SK-N-SH treated with all-trans-retinoic acid at 6 μM for 48 hours (cell line): ENCODE results near the gene PDCD1LG2.
"Not testable (repeated sequence)": the region's sequence is repeated elsewhere in the genome, so short reads cannot be mapped to it uniquely, and the experiment has no call there.

Source experiments
- ATAC-seq: fragments of 200-7000 bp; cut with Tn5 transposase; 3 replicates; pipeline ENCODE4 v1.9.1; 2020; ENCODE audit warnings: mild to moderate bottlenecking, moderate library complexity
- ARNTL ChIP-seq: fragments of 450-650 bp; formaldehyde crosslinking; IDR thresholded peaks from 2 replicates; pipeline ENCODE4 v1.5.0; 2020; ENCODE audit warnings: low read depth, mild to moderate bottlenecking, moderate library complexity, borderline replicate concordance
- BACH2 ChIP-seq: fragments of 250-450 bp; sonication (Bioruptor Pico); IDR thresholded peaks from 2 replicates; pipeline ENCODE4 v1.9.0; 2021; ENCODE audit warnings: mild to moderate bottlenecking, borderline replicate concordance
- CSDC2 ChIP-seq: fragments of 250-450 bp; sonication (Bioruptor Pico); IDR thresholded peaks from 2 replicates; pipeline ENCODE4 v1.5.0; 2020; ENCODE audit warnings: mild to moderate bottlenecking, moderate library complexity
- ESRRG ChIP-seq: fragments of 250-450 bp; sonication (Bioruptor Pico); IDR thresholded peaks from 2 replicates; pipeline ENCODE4 v1.6.1; 2021; ENCODE audit warnings: mild to moderate bottlenecking
- GLIS3 ChIP-seq: fragments of 250-450 bp; sonication (Bioruptor Pico); IDR thresholded peaks from 2 replicates; pipeline ENCODE4 v1.5.0; 2020; ENCODE audit warnings: mild to moderate bottlenecking, moderate library complexity
- ISL1 ChIP-seq: fragments of 250-450 bp; sonication (Bioruptor Pico); IDR thresholded peaks from 2 replicates; pipeline ENCODE4 v2.1.2; 2022; ENCODE audit warnings: mild to moderate bottlenecking, moderate library complexity
- PPARA ChIP-seq: fragments of 250-450 bp; sonication (Bioruptor Pico); IDR thresholded peaks from 2 replicates; pipeline ENCODE4 v1.5.0; 2020; ENCODE audit warnings: mild to moderate bottlenecking, borderline replicate concordance
- RARB ChIP-seq: fragments of 250-450 bp; sonication (Bioruptor Pico); IDR thresholded peaks from 2 replicates; pipeline ENCODE4 v1.8.0; 2021; ENCODE audit warnings: mild to moderate bottlenecking, moderate library complexity
- SNAI2 ChIP-seq: fragments of 250-450 bp; sonication (Bioruptor Pico); IDR thresholded peaks from 2 replicates; pipeline ENCODE4 v1.5.0; 2020; ENCODE audit warnings: mild to moderate bottlenecking, moderate library complexity
- TCF4 ChIP-seq: fragments of 250-450 bp; sonication (Bioruptor Pico); IDR thresholded peaks from 2 replicates; pipeline ENCODE4 v1.8.0; 2021; ENCODE audit warnings: mild to moderate bottlenecking, moderate library complexity, borderline replicate concordance
- TOX ChIP-seq: fragments of 250-450 bp; sonication (Bioruptor Pico); IDR thresholded peaks from 2 replicates; pipeline ENCODE4 v1.8.0; 2021; ENCODE audit warnings: mild to moderate bottlenecking, moderate library complexity, borderline replicate concordance
- ZC3H10 ChIP-seq: fragments of 250-450 bp; sonication (Bioruptor Pico); IDR thresholded peaks from 2 replicates; pipeline ENCODE4 v1.5.1; 2021; ENCODE audit warnings: mild to moderate bottlenecking, moderate library complexity
- ZFP3 ChIP-seq: fragments of 250-450 bp; sonication (Bioruptor Pico); IDR thresholded peaks from 2 replicates; pipeline ENCODE4 v1.5.0; 2020; ENCODE audit warnings: mild to moderate bottlenecking, moderate library complexity
- ZFP30 ChIP-seq: fragments of 450-650 bp; formaldehyde crosslinking; IDR thresholded peaks from 2 replicates; pipeline ENCODE4 v1.5.0; 2022; ENCODE audit warnings: mild to moderate bottlenecking, moderate library complexity
- ZNF565 ChIP-seq: fragments of 450-650 bp; formaldehyde crosslinking; conservative IDR thresholded peaks from 2 replicates; pipeline ENCODE4 v1.5.0; 2020; ENCODE audit warnings: low read depth, mild to moderate bottlenecking, moderate library complexity
- ZNF70 ChIP-seq: fragments of 450-650 bp; formaldehyde crosslinking; IDR thresholded peaks from 2 replicates; pipeline ENCODE4 v1.5.0; 2020; ENCODE audit warnings: mild to moderate bottlenecking, moderate library complexity
- ZNF8 ChIP-seq: fragments of 450-650 bp; formaldehyde crosslinking; IDR thresholded peaks from 2 replicates; pipeline ENCODE4 v1.5.0; 2020; ENCODE audit warnings: mild to moderate bottlenecking, moderate library complexity
- TF ChIP-seq, protein P1 (sequence below): fragments of 250-450 bp; sonication (Bioruptor Pico); IDR thresholded peaks from 2 replicates; pipeline ENCODE4 v1.8.0; 2021; ENCODE audit warnings: low read depth, mild to moderate bottlenecking, moderate library complexity, borderline replicate concordance
- TF ChIP-seq, protein P2 (sequence below): fragments of 250-450 bp; sonication (Bioruptor Pico); IDR thresholded peaks from 2 replicates; pipeline ENCODE4 v1.5.1; 2020; ENCODE audit warnings: low read depth, mild to moderate bottlenecking, moderate library complexity
- TF ChIP-seq, protein P3 (sequence below): fragments of 250-450 bp; sonication (Bioruptor Pico); IDR thresholded peaks from 2 replicates; pipeline ENCODE4 v1.5.0; 2020; ENCODE audit warnings: mild to moderate bottlenecking, moderate library complexity
- TF ChIP-seq, protein P4 (sequence below): fragments of 250-450 bp; sonication (Bioruptor Pico); IDR thresholded peaks from 2 replicates; pipeline ENCODE4 v1.5.1; 2021; ENCODE audit warnings: mild to moderate bottlenecking, moderate library complexity
- TF ChIP-seq, protein P5 (sequence below): fragments of 250-450 bp; sonication (Bioruptor Pico); IDR thresholded peaks from 2 replicates; pipeline ENCODE4 v1.8.0; 2020; ENCODE audit warnings: mild to moderate bottlenecking, moderate library complexity, borderline replicate concordance

The PDCD1LG2 gene

GRCh38 chr9:5510360-5510931, at the start of gene PDCD1LG2:
TSS of gene PDCD1LG2 (plus strand) at chr9:5510531. CDS start at chr9:5522547, 12,016 bp downstream.
- ATAC-seq, result peak; percentile 68
- TF ChIP-seq TCF4 (CRISPR knock-in tag), result no peak
- TF ChIP-seq SNAI2, result 0 out of 2 replicates have a peak, but pooled peaks have one; percentile 19

- not testable (repeated sequence) for ATAC-seq
Measured at GRCh38 chr9:5464831-5465330, 45.5 kb upstream of the PDCD1LG2 start.

DNA sequence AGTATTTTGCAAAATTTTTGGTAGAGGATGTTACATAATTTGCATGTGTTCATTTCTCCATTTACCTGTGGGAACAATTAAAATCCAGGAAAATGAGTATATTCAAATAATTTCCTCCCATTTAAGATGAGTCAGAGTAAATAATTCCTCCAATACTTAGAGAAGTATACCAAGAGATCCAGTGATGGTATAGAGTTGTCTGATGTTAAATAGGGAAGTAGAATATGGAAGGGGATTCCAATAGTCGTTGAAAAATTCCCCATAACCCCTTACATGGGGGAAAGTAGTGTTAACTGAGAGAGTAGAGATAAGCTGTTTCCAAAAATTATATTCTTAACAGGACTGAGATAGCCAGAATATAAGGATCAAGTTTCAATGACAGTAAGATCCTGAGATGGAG, 44.3 kb upstream of the PDCD1LG2 start:
- TF ChIP-seq ZNF565 (CRISPR knock-in tag), result no peak
- TF ChIP-seq GLIS3 (CRISPR knock-in tag), result no peak
- TF ChIP-seq, protein P1, sequence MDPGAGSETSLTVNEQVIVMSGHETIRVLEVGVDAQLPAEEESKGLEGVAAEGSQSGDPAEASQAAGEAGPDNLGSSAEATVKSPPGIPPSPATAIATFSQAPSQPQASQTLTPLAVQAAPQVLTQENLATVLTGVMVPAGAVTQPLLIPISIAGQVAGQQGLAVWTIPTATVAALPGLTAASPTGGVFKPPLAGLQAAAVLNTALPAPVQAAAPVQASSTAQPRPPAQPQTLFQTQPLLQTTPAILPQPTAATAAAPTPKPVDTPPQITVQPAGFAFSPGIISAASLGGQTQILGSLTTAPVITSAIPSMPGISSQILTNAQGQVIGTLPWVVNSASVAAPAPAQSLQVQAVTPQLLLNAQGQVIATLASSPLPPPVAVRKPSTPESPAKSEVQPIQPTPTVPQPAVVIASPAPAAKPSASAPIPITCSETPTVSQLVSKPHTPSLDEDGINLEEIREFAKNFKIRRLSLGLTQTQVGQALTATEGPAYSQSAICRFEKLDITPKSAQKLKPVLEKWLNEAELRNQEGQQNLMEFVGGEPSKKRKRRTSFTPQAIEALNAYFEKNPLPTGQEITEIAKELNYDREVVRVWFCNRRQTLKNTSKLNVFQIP, result no peak
- TF ChIP-seq ZFP30 (CRISPR knock-in tag), result no peak
- TF ChIP-seq, protein P2, sequence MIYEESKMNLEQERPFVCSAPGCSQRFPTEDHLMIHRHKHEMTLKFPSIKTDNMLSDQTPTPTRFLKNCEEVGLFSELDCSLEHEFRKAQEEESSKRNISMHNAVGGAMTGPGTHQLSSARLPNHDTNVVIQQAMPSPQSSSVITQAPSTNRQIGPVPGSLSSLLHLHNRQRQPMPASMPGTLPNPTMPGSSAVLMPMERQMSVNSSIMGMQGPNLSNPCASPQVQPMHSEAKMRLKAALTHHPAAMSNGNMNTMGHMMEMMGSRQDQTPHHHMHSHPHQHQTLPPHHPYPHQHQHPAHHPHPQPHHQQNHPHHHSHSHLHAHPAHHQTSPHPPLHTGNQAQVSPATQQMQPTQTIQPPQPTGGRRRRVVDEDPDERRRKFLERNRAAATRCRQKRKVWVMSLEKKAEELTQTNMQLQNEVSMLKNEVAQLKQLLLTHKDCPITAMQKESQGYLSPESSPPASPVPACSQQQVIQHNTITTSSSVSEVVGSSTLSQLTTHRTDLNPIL, result no peak
- TF ChIP-seq, protein P3, sequence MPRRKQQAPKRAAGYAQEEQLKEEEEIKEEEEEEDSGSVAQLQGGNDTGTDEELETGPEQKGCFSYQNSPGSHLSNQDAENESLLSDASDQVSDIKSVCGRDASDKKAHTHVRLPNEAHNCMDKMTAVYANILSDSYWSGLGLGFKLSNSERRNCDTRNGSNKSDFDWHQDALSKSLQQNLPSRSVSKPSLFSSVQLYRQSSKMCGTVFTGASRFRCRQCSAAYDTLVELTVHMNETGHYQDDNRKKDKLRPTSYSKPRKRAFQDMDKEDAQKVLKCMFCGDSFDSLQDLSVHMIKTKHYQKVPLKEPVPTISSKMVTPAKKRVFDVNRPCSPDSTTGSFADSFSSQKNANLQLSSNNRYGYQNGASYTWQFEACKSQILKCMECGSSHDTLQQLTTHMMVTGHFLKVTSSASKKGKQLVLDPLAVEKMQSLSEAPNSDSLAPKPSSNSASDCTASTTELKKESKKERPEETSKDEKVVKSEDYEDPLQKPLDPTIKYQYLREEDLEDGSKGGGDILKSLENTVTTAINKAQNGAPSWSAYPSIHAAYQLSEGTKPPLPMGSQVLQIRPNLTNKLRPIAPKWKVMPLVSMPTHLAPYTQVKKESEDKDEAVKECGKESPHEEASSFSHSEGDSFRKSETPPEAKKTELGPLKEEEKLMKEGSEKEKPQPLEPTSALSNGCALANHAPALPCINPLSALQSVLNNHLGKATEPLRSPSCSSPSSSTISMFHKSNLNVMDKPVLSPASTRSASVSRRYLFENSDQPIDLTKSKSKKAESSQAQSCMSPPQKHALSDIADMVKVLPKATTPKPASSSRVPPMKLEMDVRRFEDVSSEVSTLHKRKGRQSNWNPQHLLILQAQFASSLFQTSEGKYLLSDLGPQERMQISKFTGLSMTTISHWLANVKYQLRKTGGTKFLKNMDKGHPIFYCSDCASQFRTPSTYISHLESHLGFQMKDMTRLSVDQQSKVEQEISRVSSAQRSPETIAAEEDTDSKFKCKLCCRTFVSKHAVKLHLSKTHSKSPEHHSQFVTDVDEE, result no peak
- no peak for TF ChIP-seq ISL1 (CRISPR knock-in tag)
- no peak for TF ChIP-seq ZFP3 (CRISPR knock-in tag)
- TF ChIP-seq SNAI2, result no peak
- no peak for TF ChIP-seq ZC3H10 (CRISPR knock-in tag)
- TF ChIP-seq CSDC2 (CRISPR knock-in tag), result no peak
- TF ChIP-seq RARB, result no peak
- no peak for TF ChIP-seq ZNF70
- TF ChIP-seq, protein P4, sequence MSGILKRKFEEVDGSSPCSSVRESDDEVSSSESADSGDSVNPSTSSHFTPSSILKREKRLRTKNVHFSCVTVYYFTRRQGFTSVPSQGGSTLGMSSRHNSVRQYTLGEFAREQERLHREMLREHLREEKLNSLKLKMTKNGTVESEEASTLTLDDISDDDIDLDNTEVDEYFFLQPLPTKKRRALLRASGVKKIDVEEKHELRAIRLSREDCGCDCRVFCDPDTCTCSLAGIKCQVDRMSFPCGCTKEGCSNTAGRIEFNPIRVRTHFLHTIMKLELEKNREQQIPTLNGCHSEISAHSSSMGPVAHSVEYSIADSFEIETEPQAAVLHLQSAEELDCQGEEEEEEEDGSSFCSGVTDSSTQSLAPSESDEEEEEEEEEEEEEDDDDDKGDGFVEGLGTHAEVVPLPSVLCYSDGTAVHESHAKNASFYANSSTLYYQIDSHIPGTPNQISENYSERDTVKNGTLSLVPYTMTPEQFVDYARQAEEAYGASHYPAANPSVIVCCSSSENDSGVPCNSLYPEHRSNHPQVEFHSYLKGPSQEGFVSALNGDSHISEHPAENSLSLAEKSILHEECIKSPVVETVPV, result no peak
- TF ChIP-seq ARNTL (CRISPR knock-in tag), result no peak
- TF ChIP-seq, protein P5, sequence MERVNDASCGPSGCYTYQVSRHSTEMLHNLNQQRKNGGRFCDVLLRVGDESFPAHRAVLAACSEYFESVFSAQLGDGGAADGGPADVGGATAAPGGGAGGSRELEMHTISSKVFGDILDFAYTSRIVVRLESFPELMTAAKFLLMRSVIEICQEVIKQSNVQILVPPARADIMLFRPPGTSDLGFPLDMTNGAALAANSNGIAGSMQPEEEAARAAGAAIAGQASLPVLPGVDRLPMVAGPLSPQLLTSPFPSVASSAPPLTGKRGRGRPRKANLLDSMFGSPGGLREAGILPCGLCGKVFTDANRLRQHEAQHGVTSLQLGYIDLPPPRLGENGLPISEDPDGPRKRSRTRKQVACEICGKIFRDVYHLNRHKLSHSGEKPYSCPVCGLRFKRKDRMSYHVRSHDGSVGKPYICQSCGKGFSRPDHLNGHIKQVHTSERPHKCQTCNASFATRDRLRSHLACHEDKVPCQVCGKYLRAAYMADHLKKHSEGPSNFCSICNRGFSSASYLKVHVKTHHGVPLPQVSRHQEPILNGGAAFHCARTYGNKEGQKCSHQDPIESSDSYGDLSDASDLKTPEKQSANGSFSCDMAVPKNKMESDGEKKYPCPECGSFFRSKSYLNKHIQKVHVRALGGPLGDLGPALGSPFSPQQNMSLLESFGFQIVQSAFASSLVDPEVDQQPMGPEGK (CRISPR knock-in tag), result no peak
- TF ChIP-seq, all 23 proteins: peak for 0
- no peak for ATAC-seq

- no peak for ATAC-seq
- TF ChIP-seq ZNF70 (no peak), ESRRG (CRISPR knock-in tag) (no peak), TOX (no peak), ZFP3 (CRISPR knock-in tag) (no peak), GLIS3 (CRISPR knock-in tag) (no peak), BACH2 (CRISPR knock-in tag) (no peak), ISL1 (CRISPR knock-in tag) (no peak), PPARA (CRISPR knock-in tag) (no peak), ZNF8 (no peak), CSDC2 (CRISPR knock-in tag) (no peak), ZNF565 (CRISPR knock-in tag) (no peak), ZC3H10 (CRISPR knock-in tag) (no peak), SNAI2 (no peak), ZFP30 (CRISPR knock-in tag) (no peak)
- TF ChIP-seq, protein P2, result no peak
- TF ChIP-seq, protein P1, result no peak
- TF ChIP-seq, protein P4, result no peak
Measured at GRCh38 chr9:5466766-5467165, 43.6 kb upstream of the PDCD1LG2 start.
